GM12892 (cell line): ENCODE data around the gene SMIM15.

Experiments used
- POLR2A ChIP-seq: IDR thresholded peaks from 2 replicates; pipeline ENCODE4 v1.6.1; 2011; ENCODE audit warnings: low read depth, low read length, control low read depth
- TAF1 ChIP-seq: IDR thresholded peaks from 2 replicates; pipeline ENCODE4 v1.6.1; 2011; ENCODE audit warnings: low read depth, mild to moderate bottlenecking, control low read depth, low read length, borderline replicate concordance

GRCh38 chr5:61148515-61148914 is 13.8 kb downstream of the SMIM15 start:
- no peak for TF ChIP-seq POLR2A
- no peak for TF ChIP-seq TAF1
